T-helper 1 cell (primary cell): ENCODE results near the gene SLC9A1.
"Not testable (repeated sequence)": the region's sequence is repeated elsewhere in the genome, so short reads cannot be mapped to it uniquely, and the experiment has no call there.

Source experiments
- DNase-seq, 5 donors: peaks; one replicate each; pipeline ENCODE4 v3.0.0-alpha.2; 2012 to 2020
- total RNA-seq, 4 donors: gene quantifications; one replicate each; lab custom pipeline; 2026; lab: John Stamatoyannopoulos, UW

Gene SLC9A1
- 32.7 to 52.5 (median 34.6) reads per million in 4 donors for total RNA-seq

DNA sequence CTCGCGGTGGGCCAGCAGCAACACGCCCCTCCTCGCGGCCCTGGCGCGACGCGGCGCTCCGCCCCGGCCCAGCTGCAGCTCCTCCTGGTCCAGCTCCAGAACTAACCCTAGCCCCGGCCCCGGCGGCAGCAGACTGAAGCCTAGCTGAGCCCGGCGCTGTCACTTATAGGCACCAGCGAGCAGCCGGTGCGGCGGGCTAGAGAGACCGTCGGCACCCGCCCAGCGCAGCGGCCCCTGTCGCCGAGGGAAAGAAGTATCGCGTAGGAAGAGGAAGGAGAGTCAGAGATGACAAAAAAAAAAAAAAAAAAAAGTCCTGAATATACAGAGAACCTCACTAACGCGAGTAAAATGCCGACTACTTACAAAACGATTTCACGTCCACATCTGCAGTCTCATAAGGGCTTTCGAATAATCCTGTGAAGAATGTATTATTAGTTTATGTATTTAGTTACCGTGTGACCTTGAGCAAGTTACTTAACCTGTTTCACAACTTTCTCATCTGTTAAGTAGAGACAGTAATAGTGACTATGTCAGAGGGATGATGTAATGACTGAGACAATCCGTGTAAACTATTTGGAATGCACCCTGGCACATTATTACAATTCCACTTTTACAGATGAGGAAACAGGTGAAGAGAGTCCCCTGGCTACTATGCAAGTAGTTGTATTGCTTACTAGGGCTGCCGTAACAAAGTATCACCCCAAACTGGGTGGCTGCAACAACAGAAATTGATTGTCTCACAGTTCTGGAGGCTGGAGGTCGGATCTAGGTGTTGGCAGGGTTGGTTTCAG is at the start of gene SLC9A1:
Gene SLC9A1, minus strand, starts transcription at position 135 of the 791 bp plus-strand sequence. CDS start 791 bp downstream, outside the sequence.
- peak; percentile 85 to 95 (median 91) for DNase-seq

DNA sequence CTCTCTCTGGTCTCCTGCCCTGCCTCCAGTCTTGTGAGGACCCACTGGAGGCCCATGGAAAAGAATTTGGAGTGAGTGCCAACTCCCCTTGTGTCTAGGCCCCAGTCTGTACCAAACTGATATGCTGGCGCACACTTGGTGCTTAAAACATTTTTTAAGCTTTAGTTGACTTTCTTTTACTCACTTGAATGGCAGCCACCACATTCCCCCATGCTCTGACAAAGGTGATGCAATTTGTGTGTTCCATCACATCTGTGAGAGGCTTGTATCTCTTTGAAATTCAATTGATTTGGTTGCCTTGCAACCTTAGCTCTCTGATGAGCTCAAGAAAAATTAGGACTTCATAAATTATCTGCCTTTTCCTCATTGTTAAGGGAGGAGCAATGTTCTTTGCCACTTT is 49.0 kb upstream of the SLC9A1 start:
- DNase-seq: no peak

DNA sequence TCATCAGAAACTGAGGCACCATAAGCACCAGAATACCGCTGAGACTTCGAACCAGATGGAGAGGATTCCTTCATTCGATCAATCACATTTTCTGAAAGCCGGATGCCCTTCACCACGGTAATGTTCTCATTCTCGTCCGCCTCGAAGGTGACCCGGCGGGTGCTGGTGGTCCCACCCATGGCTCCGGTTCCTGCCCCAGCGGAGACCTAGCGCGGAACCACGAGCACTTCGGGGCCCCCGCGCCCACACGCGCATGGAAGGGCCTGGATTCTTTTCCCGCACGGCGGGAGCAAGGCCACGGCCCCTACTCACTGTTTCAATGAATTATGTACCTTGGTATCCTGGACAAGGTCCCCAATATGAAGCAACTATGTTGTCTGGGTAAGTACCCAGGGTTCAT is 46.4 kb upstream of the SLC9A1 start:
- no peak for DNase-seq

DNA sequence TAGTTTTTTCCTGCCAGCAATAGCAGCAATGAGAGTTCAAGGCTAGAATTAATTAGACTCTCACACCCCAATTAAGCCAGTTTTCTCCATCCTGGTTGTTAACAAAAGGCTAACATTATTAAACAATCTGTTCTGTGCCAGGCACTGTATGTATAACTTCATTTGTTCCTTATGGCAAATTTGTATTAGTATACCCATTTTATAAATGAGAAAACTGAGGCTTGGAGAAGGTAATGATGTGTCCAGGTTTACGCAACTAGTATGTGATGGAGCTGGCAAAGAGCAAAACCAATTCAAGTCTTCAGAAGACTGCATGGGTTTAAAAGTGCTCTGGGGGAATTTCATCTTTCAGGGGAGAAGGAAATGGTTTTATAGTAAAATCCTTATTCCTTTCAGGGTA is 38.3 kb upstream of the SLC9A1 start:
- DNase-seq: no peak

DNA sequence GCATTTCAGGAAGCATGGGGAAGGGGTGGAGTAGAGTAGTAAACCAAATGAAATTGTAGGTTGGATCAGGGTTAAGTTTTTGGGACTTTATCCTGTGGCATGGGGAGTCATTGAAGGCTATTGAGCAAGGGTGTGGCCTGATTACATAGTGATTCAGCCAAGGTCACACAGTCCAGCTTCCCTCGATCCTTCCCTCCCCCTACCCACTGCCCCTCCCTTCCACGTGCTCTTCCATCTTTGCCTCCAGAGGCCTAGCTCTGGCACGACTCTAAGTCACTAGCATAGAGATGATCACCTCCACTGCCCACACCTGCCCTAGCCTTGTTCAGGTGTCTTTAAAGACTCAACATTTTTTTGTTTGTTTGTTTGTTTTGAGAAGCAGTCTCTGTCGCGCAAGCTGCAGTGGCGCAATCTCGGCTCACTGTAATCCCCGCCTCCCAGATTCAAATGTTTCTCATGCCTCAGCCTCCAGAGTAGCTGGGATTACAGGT is 37.2 kb upstream of the SLC9A1 start:
- no peak for DNase-seq

DNA sequence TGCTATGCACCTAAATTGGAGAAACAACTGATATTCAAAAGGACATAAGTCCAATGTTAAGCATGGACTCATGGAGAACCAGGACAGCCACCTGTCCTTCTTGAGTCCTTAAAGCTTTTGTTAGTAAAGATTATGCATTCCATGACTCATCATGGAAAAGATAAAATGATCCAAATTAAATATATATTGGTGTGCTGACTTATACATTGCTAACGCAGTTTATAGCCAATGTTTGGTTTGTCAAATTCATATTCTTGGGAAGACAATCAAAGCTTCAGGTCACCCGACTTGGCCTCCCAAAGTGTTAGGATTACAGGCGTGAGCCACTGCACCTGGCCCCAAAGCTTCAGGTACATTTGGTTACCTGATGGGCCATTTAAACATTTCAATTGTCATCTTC is 29.7 kb upstream of the SLC9A1 start:
- DNase-seq: not testable (repeated sequence)

DNA sequence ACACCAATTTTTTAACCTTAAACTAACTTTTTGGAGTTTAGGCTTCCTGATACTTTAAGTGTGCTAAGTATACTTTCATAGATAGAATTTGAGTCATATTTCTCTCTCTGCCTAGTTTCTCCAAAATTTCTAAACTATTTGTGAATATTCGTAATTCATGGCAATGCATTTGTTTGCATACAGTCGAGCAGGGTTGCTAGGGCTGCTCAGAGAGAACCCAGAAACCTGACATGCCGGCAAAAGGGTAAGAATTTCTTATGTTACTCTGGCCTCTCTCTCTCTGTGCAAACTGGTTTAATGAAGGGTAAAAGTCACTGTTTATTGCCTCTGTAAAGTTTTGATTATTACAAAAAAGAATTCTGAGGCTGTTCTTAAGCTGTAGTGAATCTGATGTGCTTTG is 25.1 kb upstream of the SLC9A1 start:
- no peak for DNase-seq

DNA sequence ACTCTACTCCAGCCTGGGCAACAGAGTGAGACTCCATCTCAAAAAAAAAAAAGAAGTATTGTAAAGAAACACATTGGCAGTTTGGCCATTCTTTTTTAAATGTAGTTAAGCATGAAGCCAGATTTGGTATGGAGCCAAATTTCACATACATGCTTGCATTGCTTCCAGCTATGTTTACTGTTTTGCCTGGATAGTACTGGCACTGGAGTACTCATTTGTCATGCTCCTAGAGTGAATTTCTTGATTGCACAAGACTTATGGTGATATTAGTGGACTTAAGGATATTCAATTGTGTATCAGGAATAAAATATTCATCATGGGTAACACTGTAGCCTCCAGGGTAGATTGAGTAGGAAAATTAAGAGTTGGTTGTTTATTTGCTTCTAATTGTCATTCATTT is 24.5 kb upstream of the SLC9A1 start:
- no peak for DNase-seq

DNA sequence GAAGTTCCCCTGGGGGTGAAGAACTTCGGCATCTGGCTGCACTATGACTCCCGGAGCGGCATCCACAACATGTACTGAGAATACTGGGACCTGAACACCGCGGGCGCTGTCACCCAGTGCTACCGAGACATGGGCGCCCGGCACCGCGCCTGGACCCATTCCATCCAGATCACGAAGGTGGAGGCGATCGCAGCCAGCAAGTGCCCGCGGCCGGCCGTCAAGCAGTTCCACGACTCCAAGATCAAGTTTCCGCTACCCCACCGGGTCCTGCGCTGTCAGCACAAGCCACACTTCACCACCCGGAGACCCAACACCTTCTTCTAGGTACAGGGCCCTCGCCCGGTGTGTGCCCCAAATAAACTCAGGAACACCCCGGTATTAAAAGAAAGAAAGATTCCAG is 22.0 kb upstream of the SLC9A1 start:
- no peak for DNase-seq

DNA sequence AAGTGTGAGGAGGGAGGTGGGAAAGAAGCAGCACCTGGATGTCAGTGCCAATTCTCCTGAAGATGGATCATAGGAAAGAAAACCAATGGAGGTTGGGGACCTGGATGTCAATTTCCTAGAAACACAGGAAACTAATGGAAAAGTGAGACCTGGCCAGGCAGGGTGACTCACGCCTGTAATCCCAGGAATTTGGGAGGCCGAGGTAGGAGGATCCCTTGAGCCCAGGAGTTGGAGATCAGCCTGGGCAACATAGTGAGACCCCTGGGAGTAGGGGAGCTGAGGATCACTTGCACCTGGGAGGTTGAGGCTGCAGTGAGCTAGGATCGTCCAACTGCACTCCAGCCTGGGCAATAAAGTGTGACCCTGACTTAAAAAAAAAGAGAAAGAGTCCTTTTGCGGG is 21.4 kb upstream of the SLC9A1 start:
- DNase-seq: no peak

DNA sequence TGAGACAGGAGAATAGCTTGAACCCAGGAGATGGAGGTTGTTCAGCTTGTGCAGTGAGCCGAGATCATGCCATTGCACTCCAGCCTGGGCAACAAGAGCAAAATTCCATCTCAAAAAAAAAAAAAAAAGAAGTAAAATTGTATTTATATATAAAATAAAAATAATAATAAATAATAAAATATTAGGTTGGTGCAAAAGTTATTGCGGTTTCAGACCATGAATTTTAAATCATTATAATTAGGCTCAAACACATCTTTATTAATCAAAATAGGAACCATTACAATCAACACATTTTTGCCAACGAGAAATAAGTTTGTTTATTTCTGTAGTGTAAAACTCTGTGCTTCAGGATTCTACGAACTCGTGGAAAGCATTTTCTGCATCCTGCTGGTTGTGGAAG is 18.1 kb upstream of the SLC9A1 start:
- DNase-seq: not testable (repeated sequence)

DNA sequence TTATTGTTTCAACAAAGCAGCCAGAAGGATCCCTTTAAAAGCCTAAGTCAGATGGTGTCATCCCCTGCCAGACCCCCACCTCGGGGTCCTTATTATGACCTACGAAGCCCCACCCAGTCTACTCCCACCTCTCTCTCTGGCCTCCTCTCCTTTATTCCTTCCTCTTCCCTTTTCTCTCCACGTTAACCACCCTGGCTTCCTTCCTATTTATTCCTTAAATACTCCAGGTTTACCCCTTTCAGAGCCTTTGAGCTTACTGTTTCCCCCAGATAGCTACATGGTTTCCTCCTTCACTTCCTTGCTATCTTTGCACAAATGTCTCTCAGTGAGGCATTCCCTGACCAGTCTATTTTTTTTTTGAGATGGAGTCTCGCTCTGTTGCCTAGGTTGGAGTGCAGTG is 12.0 kb upstream of the SLC9A1 start:
- DNase-seq: no peak

DNA sequence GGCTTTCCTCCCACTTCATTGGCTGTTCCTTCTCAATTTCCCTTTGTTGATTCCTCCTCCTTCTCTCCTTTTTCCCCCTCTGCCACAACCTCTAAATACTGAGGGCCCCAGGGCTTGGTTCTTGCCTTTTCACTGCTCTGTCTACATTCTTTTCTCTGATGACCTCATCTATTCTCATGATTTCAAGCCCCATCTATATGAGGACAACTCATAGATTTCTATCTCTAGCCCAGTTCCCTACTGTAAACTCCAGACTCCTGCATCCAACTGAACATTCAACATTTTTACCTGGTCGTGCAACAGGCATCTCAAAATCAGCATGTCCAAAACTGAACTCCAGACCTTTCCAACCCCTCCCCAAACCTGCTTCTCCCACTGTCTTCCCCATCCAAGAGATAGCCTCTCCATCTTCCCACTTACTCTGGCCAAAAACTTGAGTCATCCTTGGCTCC is 11.5 kb upstream of the SLC9A1 start:
- no peak for DNase-seq

DNA sequence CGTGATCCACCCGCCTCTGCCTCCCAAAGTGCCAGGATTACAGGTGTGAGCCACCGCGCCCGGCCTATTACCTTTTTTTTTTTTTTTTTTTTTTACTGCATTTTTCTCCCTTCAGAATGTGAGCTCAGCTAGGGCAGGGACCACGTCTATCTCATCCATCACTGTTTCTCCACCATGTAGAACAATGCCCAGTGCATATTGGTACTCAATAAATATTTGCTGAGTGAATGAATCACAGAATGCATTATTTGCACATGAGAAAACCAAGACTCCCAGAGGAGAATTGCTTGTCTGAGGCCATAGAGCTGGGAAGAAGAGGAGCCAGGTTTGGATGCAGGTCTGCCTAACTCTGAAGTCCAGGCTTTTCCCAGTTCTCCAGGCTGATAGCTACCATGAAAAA is 8.2 kb upstream of the SLC9A1 start:
- no peak for DNase-seq

DNA sequence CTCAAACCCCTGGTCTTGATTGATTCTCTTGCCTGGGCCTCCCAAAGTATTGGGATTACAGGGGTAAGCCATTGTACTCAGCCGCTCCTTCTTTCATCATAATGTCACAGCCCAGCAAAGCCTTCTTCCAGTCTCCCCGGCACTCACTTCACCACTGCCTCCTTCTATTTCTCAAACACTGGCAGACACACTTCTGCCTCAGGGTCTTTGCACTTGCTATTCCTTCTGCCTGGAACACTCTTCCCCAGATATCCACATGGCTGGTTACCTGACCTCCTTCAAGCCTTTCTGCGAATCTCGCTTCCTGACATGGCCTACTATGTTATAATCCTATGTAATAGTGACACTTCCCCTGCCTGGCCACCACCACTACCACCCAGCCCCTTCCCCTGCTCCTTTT is 7.2 kb upstream of the SLC9A1 start:
- DNase-seq: no peak

DNA sequence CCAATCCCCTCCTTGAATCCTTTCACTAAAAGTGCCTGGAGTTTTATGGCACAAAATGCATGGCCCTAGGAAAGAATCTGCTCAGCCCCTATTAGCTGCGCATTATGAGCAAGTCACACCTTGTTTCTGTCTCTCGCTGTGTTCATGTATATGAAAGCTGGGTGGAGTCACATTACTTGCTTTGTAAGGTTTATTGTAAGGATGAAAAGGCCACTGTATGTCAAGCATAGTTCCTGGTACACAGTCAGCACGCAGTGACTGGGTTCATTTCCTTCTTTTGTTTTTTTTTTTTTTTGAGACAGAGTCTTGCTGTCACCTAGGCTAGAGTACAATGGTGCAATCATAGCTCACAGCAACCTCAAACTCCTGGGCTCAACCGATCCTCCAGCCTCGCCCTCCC is 6.7 kb upstream of the SLC9A1 start:
- peak in 1 of 5 donors; percentile 57 for DNase-seq

DNA sequence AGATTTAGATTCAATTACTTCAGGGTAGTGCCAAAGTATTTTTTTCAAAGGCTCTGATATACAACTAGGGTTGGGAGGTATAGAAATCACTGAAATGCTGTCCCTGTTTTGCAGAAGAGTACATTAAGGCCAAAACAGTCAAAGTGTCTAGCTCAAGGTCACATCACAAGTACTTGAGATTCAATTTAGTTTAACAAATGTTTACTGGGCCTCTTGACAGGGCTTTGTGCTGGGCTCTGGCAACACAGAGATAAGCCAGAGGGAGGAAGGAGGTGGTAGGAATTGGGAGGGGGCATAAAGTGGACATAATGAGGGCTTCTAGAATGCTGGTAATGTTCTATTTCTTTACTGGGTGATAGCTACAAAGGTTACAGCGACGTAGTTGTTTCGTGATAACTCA is 2.3 kb upstream of the SLC9A1 start:
- no peak for DNase-seq

DNA sequence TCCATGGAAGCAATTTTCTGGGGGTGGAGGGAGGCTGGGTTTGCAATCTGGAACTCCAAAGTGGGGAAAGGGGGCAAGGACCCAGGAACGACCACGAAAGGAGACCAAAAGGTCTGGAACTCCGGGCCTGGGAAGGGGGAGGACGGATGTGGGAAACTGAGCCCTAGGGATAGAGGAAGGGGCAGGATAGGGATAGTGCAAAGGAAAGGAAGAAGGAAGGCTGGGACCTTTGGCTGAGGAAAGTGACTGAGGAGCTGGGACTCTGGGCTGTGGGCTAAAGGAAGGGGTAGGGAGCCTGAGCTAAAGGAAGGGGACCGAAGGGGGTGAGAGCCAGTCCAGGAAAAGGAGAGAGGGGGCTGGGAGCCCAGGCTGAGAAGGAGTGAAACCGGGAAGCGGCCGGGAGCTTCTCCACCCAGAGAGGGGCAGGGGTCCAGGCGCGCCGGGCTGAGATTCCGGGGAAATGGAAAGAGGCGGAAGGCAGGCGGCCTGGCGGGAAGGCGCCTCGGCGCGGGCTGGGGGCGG is 395 bp downstream of the SLC9A1 start:
- peak in 1 of 5 donors; percentile 21 for DNase-seq

DNA sequence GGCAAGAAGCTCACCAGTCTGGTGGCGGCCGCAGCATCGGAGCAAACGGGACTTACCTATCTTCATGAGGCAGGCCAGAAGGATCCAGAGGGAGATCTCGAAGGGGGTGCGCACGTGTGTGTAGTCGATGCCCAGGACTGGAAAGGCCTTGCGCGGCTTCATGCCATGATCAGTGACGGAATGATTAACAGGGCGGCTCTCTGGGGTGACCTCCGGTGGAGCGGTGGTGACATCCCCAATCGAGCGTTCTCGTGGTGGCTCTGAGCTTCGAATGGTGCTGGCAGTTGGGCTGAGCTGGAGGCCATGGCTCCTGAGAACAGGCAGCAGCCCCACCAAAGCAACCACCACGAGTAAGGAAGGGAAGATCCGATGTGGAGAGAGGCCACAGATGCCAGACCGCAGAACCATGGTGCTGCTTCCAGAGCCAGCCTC is 982 bp downstream of the SLC9A1 start:
- DNase-seq: no peak

DNA sequence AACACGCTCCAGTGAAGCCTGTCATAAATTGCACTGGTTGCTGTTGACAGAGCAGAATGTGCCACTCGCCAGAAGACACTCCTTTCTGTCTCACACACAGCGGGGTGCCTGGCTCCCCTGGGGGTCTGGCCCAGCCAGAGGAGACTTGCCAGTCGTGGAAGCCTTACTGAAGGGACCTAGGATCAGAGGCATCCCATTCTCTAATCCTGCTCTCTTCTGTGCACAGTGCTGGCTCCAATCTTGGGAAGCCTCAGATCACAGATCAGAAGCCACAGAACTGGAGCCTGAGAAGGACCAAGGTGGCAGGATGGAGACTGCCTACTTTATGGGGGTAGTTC is 1.4 kb downstream of the SLC9A1 start:
- no peak for DNase-seq

DNA sequence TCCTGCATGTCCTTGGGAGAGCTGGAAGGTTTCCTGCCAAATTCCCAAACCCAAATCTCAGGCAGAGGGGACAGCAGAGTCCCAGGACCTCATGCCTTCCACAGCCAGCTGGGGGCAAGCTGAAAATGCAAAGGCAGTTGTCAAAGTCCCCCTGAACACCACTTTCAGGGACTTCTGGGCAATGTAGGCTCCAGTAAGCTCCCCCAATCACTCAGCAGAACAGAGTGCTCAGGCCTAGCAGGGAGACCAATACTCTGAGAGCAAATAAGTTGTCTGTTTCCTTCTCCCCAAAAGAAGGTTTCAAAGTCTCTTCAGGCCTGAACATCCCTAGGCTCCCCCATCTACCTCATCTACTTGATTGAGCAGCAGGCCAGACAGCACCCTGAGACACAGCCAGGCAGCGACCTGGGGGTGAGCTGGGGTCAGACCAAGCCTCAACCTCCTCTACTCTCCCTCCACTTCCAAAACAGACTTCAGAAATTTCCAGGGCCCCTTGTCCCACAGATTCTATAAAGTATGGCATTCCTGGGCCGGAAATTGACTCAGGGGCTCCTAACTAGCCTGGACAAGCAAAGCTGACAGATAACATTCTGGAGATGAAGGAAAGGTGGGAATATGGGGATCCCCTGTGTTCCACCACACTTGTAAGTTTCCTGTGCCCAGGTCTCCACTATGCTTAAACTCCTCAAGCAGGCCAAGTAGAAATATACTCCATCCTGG is 1.9 kb downstream of the SLC9A1 start:
- no peak for DNase-seq

DNA sequence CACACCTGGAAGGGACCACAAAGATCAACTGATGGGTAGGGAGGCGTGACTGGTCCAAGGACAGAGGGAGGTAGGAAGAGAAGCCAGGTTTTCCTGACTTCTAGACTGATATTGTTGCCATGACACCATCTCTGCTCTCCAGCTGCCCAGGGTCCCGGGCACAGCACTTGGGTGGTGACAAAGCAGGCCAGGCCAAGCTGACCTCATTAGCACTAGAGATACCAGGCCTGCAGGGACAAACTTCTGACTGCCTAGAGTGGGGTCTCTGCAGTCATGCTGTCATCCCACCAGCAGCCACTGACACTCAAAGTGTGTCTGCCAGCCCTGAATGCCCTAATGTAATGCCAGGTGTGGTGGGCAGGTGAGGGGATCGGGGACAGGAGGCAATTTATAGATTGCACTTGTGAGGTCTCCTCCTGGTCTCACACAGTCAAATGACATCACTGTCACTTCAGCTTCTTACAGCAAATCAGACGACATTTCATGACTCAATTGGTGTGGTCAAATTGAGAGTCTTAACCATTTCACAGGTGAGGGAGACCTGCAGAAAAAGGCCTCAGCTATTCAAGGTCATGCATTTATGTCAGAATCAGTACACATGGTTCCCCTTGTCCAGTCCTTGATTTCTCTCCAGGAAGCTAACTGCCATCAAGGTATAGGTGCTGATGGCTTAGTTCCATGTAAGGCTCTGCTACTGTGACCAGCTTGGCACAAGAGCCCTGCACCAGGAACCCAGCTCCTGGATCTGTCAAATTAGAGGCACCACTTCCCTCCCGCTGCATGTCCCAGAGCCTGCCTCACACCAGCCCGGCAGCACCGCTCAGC is 2.7 kb downstream of the SLC9A1 start:
- no peak for DNase-seq

DNA sequence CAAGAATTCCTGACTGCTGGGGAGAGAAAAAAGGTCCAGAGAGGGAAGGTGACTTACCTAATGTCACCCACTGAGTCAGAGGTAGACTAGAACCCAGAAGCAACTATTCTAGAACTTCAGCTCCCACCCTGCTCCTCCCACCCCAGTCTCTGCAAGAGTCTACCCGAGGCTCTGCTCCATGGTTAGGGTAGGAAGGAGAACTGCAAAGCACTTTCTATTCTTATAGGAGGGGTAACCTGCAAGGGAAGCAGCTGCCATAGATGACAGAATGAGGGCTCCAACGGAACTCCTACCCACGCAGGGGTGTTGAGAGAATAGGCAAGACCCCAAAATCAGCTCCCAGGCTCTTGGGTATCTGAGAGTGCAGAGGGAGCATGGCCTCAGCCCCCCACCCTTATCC is 4.3 kb downstream of the SLC9A1 start:
- no peak for DNase-seq
